GM12872 (cell line): ENCODE measurements around the gene LMNB1.

Experiments
- TF ChIP-seq, protein P1 (sequence below): IDR thresholded peaks from 3 replicates; pipeline ENCODE4 v1.5.1; 2011; ENCODE audit warnings: low read depth, mild to moderate bottlenecking, low read length, moderate library complexity; ENCODE audit not compliant: insufficient read depth

Gene LMNB1

GRCh38 chr5:126745259-126745992 is 31.5 kb upstream of the LMNB1 start:
- TF ChIP-seq, protein P1, sequence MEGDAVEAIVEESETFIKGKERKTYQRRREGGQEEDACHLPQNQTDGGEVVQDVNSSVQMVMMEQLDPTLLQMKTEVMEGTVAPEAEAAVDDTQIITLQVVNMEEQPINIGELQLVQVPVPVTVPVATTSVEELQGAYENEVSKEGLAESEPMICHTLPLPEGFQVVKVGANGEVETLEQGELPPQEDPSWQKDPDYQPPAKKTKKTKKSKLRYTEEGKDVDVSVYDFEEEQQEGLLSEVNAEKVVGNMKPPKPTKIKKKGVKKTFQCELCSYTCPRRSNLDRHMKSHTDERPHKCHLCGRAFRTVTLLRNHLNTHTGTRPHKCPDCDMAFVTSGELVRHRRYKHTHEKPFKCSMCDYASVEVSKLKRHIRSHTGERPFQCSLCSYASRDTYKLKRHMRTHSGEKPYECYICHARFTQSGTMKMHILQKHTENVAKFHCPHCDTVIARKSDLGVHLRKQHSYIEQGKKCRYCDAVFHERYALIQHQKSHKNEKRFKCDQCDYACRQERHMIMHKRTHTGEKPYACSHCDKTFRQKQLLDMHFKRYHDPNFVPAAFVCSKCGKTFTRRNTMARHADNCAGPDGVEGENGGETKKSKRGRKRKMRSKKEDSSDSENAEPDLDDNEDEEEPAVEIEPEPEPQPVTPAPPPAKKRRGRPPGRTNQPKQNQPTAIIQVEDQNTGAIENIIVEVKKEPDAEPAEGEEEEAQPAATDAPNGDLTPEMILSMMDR = no peak

GRCh38 chr5:126746290-126746689 is 30.6 kb upstream of the LMNB1 start:
- TF ChIP-seq, protein P1 = no peak

GRCh38 chr5:126752081-126752785 is 24.7 kb upstream of the LMNB1 start:
- TF ChIP-seq, protein P1 = no peak

DNA sequence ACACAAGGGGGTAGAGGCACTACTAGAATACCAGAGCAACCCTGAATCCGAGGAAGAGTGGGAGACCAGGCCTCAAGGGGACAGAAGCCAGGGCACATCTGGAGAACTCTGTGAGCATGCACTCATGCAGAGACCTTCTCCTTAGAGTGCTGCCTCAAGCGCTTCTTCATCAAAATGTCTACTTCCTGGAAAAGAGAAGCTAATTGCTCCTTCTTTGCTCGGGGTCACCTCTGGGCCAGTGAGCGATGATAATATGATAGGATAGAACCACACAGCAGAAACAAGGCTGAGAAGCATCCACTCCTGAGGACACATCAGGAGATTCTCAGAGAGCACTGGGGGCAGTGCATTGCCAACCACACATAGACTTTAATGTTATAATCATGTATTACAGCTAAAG is 23.7 kb upstream of the LMNB1 start:
- TF ChIP-seq, protein P1 = no peak

- TF ChIP-seq, protein P1 = no peak
Measured at GRCh38 chr5:126754609-126755008, 22.3 kb upstream of the LMNB1 start.

GRCh38 chr5:126755593-126755992 is 21.3 kb upstream of the LMNB1 start:
- TF ChIP-seq, protein P1 = no peak

DNA sequence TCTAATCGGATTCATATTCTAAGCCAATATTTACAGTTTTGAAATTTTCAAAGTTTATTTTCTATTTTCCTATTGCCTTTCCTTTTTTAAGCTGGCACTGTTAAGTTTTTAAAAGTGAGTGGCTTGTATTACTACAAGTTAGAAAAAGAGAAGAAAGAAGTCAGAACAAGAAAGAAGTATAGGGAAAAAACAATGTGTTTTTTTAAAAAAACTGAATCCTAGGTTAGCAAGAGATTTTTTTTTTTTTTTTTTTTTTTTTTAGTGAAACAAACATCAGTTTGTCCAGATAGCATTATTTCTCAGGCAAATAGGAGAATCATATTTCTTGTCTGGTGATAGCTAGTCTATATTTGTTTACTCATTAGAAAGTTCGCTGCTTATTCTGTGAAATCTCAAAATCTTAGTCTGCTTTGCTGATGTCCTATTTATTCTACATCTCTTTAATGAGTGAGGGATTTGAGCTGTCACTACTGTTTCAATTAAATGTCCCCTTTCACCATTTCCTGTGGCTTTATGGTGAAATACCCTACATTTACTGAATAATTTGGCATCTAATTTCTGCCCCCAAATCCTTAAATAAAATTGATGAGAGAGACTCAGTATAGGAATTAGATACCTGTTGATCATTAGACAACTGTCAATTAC is 19.1 kb upstream of the LMNB1 start:
- TF ChIP-seq, protein P1 = no peak
